Measurements from ENCODE around the gene FAM83B.

The FAM83B gene

GRCh38 chr6:54861905-54862616 is 15.5 kb downstream of the FAM83B start:
- Histone ChIP-seq H3K27ac (no peak overlapping the region), H3K27me3 (ENCODE audit: insufficient read depth, low read depth, severe bottlenecking) (peaks cover 30% of the 10 kb centered on the region), H3K4me3 (ENCODE audit: low read depth, low read length) (no peak overlapping the region), H3K36me3 (no peaks in the 10 kb centered on the region), H3K9me3 (ENCODE audit: severe bottlenecking) (no peaks in the 10 kb centered on the region)
- no peak for DNase-seq
- no peak for TF ChIP-seq CTCF (IDR thresholded peaks at IDR 0.05; ENCODE audit: low read depth, low read length)

DNA sequence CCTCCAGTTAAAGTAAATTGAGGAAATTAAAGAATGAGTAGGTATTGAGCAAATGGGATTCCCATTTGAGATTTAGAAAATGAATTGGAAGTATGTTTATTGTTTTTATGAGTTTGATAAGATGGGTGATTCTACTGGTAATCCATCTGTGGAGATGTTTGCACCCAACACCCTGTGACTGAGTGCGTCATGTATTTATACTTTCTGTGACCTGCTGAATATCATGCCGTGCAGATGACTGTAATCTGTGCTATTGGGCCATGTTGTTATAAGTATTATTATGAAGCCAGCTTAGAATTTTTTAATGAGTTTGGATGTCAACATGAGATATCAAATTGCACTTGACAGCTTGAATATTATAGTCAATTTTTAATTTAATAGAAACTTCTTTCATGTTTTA is 17.7 kb downstream of the FAM83B start:
- no peaks in the 10 kb centered on the region for H3K36me3 ChIP-seq
- TF ChIP-seq CTCF (IDR thresholded peaks at IDR 0.05; ENCODE audit: low read depth, low read length): no peak
- peaks cover 13% of the 10 kb centered on the region for H3K27me3 ChIP-seq (ENCODE audit: insufficient read depth, low read depth, severe bottlenecking)
- H3K4me3 ChIP-seq (ENCODE audit: low read depth, low read length): no peak overlapping the region
- H3K27ac ChIP-seq: no peak overlapping the region
- H3K9me3 ChIP-seq (ENCODE audit: severe bottlenecking): no peaks in the 10 kb centered on the region
- DNase-seq: no peak

DNA sequence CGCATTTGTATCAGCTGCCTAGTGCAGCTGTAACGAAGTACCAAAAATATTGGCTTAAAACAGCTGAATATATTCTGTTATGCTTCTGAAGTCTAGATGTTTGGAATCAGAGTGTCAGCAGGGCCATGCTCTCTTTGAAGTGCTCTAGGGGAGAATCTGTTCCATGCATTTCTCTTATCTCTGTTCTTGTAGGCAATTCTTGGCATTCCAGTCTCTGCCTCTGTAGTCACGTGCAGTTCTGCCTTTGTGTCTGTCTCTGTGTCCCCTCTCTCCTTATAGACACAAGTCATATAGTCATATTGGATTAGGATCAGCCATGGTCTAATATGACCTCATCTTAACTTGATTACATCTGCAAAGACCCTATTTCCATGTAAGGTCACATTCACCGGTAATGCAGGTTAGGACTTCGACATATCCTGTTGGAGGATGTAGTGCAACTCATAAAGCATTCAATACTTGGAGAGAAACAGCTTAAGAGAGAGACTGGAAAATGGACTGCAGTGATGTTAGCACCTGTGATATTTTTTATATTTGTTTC is 18.6 kb downstream of the FAM83B start:
- H3K27ac ChIP-seq: no peak overlapping the region
- peaks cover 13% of the 10 kb centered on the region for H3K27me3 ChIP-seq (ENCODE audit: insufficient read depth, low read depth, severe bottlenecking)
- TF ChIP-seq CTCF (IDR thresholded peaks at IDR 0.05; ENCODE audit: low read depth, low read length): no peak
- no peaks in the 10 kb centered on the region for H3K36me3 ChIP-seq
- no peak overlapping the region for H3K4me3 ChIP-seq (ENCODE audit: low read depth, low read length)
- no peak for DNase-seq
- H3K9me3 ChIP-seq (ENCODE audit: severe bottlenecking): no peaks in the 10 kb centered on the region

GRCh38 chr6:54868556-54868955 is 22.0 kb downstream of the FAM83B start:
- Histone ChIP-seq H3K4me3 (ENCODE audit: low read depth, low read length) (no peak overlapping the region), H3K27ac (no peak overlapping the region), H3K36me3 (no peaks in the 10 kb centered on the region), H3K27me3 (ENCODE audit: insufficient read depth, low read depth, severe bottlenecking) (peaks cover 12% of the 10 kb centered on the region), H3K9me3 (ENCODE audit: severe bottlenecking) (no peaks in the 10 kb centered on the region)
- TF ChIP-seq CTCF (IDR thresholded peaks at IDR 0.05; ENCODE audit: low read depth, low read length): no peak
- DNase-seq: no peak

DNA sequence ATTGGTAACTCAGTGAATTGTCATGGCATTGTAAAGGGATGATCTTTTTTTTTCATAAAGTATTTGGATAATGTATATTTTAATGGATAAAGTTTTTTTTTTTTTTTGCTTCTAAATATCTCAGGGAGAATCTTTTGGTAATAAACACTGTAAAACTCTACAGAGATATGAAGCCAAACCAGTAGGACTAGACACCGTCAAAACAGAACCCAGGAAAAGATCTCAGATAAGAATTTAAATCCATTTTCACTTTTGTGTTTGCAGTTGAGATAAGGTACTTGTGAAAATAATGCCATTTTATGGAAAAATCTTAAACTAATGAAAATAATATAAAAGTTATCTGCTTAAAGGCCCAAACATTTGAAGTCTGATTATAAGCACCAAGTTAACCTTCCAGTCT is 27.0 kb downstream of the FAM83B start:
- TF ChIP-seq CTCF (IDR thresholded peaks at IDR 0.05; ENCODE audit: low read depth, low read length): no peak
- H3K27me3 ChIP-seq (ENCODE audit: insufficient read depth, low read depth, severe bottlenecking): peaks cover 30% of the 10 kb centered on the region
- H3K36me3 ChIP-seq: no peaks in the 10 kb centered on the region
- no peak overlapping the region for H3K27ac ChIP-seq
- H3K4me3 ChIP-seq (ENCODE audit: low read depth, low read length): no peak overlapping the region
- H3K9me3 ChIP-seq (ENCODE audit: severe bottlenecking): no peaks in the 10 kb centered on the region
- DNase-seq: no peak

All from WERI-Rb-1 (cell line).